ENCODE data around the gene CD164L2.
A peak's percentile ranks its signal among the peaks of the same experiment; 100 is the strongest.

The CD164L2 gene

GRCh38 chr1:27427816-27428315 lies 44.7 kb upstream of the CD164L2 start:
- peak overlapping the region; percentile 80 for H3K27ac ChIP-seq
- H3K4me1 ChIP-seq (ENCODE audit: control insufficient read depth in 1 of 2, insufficient read depth in 1 of 2, low read depth in 1 of 2, low read length in 1 of 2) = peaks cover 53 to 55% of the 10 kb centered on the region in 2 experiments
- H3K9me3 ChIP-seq = no peaks in the 10 kb centered on the region
- no peaks in the 10 kb centered on the region for H3K27me3 ChIP-seq
- no peak for TF ChIP-seq CTCF (IDR thresholded peaks at IDR 0.05)
- peak overlapping the region; percentile 40 to 46 for H3K4me3 ChIP-seq (ENCODE audit: low read depth in 1 of 2, low read length in 1 of 2)
- H3K36me3 ChIP-seq = peaks cover 44% of the 10 kb centered on the region

- Histone ChIP-seq H3K4me3 (ENCODE audit: low read depth in 1 of 2, low read length in 1 of 2) (no peak overlapping the region), H3K36me3 (peaks cover 44% of the 10 kb centered on the region), H3K4me1 (ENCODE audit: control insufficient read depth in 1 of 2, insufficient read depth in 1 of 2, low read depth in 1 of 2, low read length in 1 of 2) (peaks cover 49 to 55% of the 10 kb centered on the region in 2 experiments), H3K9me3 (no peaks in the 10 kb centered on the region), H3K27me3 (no peaks in the 10 kb centered on the region), H3K27ac (peak overlapping the region; percentile 80)
- TF ChIP-seq CTCF (IDR thresholded peaks at IDR 0.05) = no peak
Measured at GRCh38 chr1:27427329-27427728, 44.2 kb upstream of the CD164L2 start.

GRCh38 chr1:27423709-27424108 lies 40.6 kb upstream of the CD164L2 start:
- H3K4me3 ChIP-seq (ENCODE audit: low read depth in 1 of 2, low read length in 1 of 2) = no peak overlapping the region
- no peaks in the 10 kb centered on the region for H3K9me3 ChIP-seq
- peaks cover 52% of the 10 kb centered on the region for H3K36me3 ChIP-seq
- H3K27ac ChIP-seq = peak overlapping the region; percentile 20
- H3K27me3 ChIP-seq = no peaks in the 10 kb centered on the region
- no peak for TF ChIP-seq CTCF (IDR thresholded peaks at IDR 0.05)
- H3K4me1 ChIP-seq (ENCODE audit: control insufficient read depth in 1 of 2, insufficient read depth in 1 of 2, low read depth in 1 of 2, low read length in 1 of 2) = peaks cover 16 to 24% of the 10 kb centered on the region in 2 experiments

GRCh38 chr1:27418326-27419185 lies 35.4 kb upstream of the CD164L2 start:
- H3K27ac ChIP-seq = no peak overlapping the region
- H3K9me3 ChIP-seq = no peaks in the 10 kb centered on the region
- H3K27me3 ChIP-seq = no peaks in the 10 kb centered on the region
- peaks cover 60% of the 10 kb centered on the region for H3K36me3 ChIP-seq
- peaks cover 0 to 5% of the 10 kb centered on the region in 2 experiments for H3K4me1 ChIP-seq (ENCODE audit: control insufficient read depth in 1 of 2, insufficient read depth in 1 of 2, low read depth in 1 of 2, low read length in 1 of 2)
- TF ChIP-seq CTCF (IDR thresholded peaks at IDR 0.05) = no peak
- H3K4me3 ChIP-seq (ENCODE audit: low read depth in 1 of 2, low read length in 1 of 2) = no peak overlapping the region

GRCh38 chr1:27417713-27418112 lies 34.6 kb upstream of the CD164L2 start:
- Histone ChIP-seq H3K36me3 (peaks cover 68% of the 10 kb centered on the region), H3K9me3 (no peaks in the 10 kb centered on the region), H3K27ac (no peak overlapping the region), H3K4me3 (ENCODE audit: low read depth in 1 of 2, low read length in 1 of 2) (no peak overlapping the region), H3K27me3 (no peaks in the 10 kb centered on the region), H3K4me1 (ENCODE audit: control insufficient read depth in 1 of 2, insufficient read depth in 1 of 2, low read depth in 1 of 2, low read length in 1 of 2) (peaks cover 0 to 5% of the 10 kb centered on the region in 2 experiments)
- no peak for TF ChIP-seq CTCF (IDR thresholded peaks at IDR 0.05)
